CD4-positive, alpha-beta T cell treated with Interleukin-17A for 4 hours (primary cell): ENCODE results near the gene KMT5C.
"Not testable (repeated sequence)": the region's sequence is repeated elsewhere in the genome, so short reads cannot be mapped to it uniquely, and the experiment has no call there.

Experiments used
- DNase-seq: peaks from one replicate; pipeline ENCODE4 v3.0.0-alpha.2; 2020; ENCODE audit warnings: mixed read lengths

The KMT5C gene

DNA sequence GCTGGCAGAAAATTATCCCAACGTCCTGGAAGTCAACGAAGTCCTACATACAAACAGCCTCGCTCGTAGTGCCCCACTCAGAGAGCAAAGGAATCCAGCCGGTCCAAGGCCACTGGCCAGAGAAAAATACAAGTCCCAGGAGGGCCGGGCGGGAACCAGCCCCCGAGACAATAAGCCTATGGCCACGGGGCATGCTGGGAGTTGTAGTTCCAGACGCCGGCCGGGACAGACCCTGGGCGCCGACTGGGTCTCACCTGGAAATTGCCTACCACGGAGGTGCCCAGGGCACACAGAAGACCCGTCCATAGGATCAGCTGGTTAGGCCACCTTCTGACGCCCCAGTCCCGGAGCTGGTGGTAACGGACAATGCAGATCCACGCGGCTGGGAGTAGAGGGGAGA is 19.9 kb upstream of the KMT5C start:
- no peak for DNase-seq

- no peak for DNase-seq
These were observed 18.7 kb upstream of the KMT5C start for GRCh38 chr19:55320844-55321419.

DNA sequence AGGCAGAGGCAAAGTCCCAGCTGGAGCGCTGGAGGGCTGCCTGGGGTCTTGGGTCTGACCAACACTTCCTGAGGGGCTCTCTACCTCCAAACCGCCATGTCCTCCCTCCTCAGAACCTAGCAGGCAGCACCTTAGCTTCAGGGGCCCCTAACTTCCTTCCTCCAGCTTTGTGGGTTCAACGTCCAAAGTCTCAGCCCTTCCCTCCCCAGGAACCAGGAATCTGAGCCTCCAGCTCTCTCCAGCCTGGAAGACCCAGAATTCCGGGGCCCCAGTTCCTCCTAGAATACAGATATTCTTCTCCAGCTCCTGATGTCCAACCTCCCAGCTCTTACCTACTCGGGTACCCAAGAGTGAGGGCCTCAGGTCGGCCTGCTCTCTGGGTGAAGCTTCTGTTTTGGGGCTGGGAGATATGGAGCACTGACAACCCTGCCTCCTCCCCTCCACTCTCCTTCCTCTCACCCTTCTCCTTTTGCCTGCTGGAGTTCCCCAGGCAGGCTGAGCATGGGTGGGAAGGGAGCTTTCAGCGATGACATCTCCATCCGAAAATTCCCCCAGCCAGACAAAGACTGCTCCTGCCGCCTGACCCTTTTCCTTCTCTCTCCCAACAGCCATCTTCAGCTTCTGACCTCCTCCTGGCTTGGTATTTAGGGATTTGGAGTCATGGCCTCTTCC is 18.1 kb upstream of the KMT5C start:
- DNase-seq = no peak

DNA sequence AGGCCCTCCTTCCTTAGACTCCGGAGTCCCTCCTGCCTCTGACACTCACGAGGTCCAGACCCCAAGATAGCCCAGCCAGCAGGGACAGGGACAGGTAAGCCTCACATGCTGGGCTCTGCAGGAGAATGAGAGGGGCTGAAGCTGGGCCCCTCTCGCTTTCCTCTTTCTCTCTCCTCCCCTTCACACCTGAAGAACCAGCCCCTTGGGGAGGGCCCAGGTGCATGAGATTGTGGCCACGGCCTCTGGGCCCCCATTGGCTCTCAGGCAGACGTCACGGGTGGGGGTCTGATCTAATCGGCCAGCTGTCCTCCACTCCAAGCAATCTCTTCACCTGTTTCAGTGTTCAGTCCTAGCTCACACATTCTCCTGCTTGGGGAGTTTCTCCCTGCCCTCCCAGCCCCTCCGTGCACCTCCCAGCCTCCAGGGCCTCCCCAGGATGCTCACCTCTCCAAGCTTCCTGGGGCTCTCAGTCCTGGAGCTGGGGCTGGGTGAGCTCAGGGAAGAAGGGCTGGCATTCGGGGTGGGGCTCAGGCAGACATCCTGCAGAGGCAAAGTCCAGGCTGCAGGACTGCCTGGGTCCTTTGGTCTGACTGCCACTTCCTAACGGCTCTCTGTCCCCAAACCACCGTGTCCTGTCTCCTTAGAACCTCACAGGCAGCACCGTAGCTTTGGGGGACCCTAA is 17.3 kb upstream of the KMT5C start:
- DNase-seq = no peak

DNA sequence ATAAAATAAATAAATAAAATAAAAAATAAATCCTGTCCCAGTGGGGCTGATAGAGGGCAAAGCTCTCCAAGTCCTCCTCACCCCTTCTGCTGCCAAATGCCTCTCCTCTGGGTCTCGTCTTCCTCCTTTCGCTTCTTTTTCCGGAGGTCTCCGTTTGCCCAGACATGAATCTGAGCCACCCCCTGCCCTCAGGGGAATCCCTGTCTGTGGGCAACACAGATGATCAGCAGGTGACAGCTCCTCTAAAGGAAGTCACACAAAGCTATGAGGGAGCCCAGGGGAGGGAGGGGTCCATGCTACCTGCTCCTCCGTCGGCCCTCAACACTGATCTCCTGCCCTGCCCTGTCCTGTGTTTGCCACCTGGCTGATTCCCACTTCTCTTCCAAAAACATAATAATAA is 15.0 kb upstream of the KMT5C start:
- DNase-seq = no peak

- DNase-seq = no peak
These were observed 14.5 kb upstream of the KMT5C start, which contains the start of gene TMEM150B for GRCh38 chr19:55325172-55325571. Gene TMEM150B, minus strand, starts transcription at chr19:55325341. Its CDS starts 4,305 bp downstream, at chr19:55321036.

DNA sequence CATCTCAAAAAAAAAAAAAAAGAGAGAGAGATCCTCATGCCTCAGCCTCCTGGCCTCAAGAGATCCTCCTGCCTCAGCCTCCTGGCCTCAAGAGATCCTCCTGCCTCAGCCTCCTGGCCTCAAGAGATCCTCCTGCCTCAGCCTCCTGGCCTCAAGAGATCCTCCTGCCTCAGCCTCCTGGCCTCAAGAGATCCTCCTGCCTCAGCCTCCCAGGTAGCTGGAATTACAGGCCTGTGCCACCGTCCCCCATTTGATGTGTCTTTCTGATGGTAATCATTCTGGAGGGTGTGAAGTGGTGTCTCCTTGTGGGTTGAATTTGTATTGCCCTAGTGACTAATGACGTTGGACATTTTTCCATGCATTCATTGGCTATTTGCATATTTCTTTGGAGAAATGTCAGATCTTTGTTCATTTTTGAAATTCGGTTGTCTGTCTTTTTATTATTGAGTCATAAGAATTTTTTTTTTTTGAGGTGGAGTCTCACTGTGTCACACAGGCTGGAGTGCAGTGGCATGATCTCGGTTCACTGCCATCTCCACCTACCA is 10.8 kb upstream of the KMT5C start:
- DNase-seq = not testable (repeated sequence)

GRCh38 chr19:55329791-55330190 is 9.9 kb upstream of the KMT5C start:
- DNase-seq = not testable (repeated sequence)

DNA sequence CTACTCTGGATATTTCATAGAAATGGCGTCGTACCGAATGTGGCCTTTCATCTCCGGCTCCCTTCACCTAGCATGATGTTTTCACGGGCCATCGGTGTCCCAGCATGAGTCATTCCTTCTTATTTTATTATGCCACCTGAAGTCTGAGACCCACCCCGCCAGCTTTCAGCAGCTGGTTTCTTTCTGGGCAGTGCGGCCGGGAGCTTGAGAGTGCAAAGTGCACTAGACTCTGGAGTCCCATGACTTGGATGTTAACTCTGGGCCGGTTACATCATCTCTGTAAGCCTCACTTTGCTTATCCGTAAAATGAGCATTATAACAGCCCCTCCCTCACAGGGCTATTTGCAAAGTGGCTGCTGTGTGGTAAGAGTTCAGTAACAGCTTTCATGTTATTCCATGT is 5.8 kb upstream of the KMT5C start:
- DNase-seq = no peak

- no peak for DNase-seq
These were observed 3.6 kb upstream of the KMT5C start for GRCh38 chr19:55336101-55336500.

- DNase-seq = no peak
These were observed 460 bp downstream of the KMT5C start for GRCh38 chr19:55339889-55340783.

GRCh38 chr19:55340784-55341147 is 1.1 kb downstream of the KMT5C start:
- peak; percentile 32 for DNase-seq

- DNase-seq = peak; percentile 69
These were observed 1.5 kb downstream of the KMT5C start for GRCh38 chr19:55341171-55341588.

DNA sequence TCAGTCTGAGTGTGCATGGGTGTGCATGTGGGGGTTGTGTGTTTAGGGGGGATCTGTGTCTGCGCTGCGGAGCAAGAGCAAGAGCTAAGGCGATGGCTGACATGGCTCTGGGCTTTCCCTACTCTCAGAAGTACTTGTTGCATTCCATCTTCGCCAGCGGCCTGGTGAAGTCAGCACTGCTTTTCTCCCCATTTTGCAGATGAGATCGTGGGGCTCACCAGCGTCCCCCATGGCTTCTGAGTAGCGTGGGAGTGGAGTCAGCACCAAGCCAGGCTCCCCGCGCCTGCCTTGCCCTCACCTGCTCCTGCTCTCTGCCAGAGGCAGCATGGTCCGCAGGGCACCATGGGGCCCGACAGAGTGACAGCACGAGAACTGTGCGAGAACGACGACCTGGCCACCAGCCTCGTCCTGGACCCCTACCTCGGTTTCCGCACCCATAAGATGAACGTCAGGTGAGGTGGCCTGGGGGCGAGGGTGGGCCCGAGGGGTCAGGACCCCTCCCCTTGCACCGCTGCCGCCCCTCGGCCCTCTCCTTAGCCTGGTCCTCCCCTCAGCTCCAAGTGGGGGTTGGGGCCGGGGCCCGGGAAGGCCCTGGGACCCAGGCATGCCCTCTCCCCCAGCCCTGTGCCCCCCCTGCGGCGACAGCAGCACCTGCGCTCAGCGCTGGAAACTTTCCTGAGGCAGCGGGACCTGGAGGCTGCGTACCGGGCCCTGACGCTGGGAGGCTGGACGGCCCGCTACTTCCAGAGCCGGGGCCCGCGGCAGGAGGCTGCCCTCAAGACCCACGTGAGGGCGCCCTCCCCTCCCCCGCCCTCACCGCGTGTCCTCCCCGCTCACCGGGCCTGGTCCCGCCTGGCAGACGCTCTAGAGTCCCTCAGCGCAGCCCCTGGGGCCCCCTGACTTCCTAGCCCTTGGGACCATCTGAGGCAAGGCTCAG is 2.2 kb downstream of the KMT5C start:
- no peak for DNase-seq

- DNase-seq = no peak
These were observed 4.8 kb downstream of the KMT5C start for GRCh38 chr19:55344444-55344843.

DNA sequence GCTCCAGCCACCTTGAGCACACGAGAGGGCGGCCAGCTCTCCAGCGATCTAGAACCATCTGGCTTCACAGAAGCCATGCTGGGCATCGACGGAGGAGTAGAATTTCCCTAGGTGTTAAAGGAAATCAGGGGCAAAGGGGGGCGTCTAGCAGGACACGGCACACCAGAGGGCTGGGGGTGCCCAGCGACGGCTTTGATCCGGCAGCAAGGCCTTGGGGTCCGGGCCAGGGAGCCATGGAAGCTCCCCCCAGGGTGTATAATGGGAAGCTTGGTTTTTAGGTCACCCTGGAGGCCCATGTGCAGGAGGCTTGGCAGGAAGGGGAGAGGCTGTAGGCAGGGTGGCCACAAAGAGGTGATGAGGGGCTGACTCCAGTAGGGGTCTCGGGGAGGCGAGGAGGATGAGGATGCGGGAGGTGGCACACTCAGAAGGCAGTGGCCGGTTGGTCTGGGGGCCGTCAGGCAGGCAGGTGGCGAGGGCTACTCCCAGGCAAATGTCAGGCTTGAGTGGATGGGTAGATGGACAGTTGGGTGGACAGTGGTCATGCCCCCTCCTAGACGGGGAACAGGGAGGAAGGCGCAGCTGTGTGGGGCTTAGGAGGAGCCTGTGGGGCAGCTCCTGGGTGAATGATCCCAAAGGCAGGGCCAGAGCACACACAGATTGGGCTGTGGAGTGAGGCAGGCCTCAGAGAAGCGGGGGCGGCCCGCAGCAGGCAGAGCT is 5.6 kb downstream of the KMT5C start:
- no peak for DNase-seq

DNA sequence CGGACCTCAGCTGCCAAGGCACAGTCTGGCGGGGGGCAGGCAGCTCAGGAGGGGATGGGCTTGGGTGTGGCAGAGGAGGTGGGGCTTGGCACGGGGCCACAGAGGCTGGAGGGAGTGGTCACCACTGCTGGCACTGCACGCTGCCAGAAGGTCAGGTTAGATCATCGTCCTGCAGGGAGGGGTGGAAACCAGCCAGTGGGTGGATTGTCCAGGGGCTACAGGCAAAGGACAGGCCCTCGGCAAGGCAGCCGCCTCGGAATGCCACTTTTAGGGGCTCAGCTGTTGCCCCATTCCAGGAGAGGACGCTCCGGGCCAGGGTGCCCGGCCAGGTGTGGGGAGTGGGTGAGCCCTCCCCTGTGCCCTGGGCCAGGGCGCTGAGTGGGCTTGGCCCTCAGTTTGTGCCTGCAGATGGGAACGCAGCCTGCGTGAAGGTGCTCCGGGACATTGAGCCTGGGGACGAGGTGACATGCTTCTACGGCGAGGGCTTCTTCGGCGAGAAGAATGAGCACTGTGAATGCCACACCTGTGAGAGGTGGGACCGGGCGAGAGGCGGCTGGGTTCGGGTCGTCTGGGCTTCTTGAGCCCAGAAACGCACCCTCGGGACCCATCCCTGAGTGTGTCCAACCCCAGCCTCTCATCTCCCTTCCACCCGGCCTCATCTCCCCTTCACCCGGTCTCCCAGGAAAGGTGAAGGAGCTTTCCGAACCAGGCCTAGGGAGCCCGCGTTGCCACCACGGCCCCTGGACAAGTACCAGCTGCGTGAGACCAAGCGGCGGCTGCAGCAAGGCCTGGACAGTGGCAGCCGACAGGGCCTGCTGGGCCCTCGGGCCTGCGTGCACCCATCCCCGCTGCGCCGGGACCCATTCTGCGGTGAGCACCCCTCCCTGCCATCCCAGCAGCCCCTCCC is 6.4 kb downstream of the KMT5C start:
- no peak for DNase-seq

- no peak for DNase-seq
These were observed 7.2 kb downstream of the KMT5C start for GRCh38 chr19:55346725-55347441.

GRCh38 chr19:55347442-55348009 is 7.8 kb downstream of the KMT5C start:
- DNase-seq = no peak
